GM04503 (cell line): ENCODE results near the gene CUX1.
"Not testable (repeated sequence)": the region's sequence is repeated elsewhere in the genome, so short reads cannot be mapped to it uniquely, and the experiment has no call there.

Source experiments
- DNase-seq: peaks from one replicate; pipeline ENCODE4 v3.0.0-alpha.2; 2012; ENCODE audit warnings: low read depth

Gene CUX1

DNA sequence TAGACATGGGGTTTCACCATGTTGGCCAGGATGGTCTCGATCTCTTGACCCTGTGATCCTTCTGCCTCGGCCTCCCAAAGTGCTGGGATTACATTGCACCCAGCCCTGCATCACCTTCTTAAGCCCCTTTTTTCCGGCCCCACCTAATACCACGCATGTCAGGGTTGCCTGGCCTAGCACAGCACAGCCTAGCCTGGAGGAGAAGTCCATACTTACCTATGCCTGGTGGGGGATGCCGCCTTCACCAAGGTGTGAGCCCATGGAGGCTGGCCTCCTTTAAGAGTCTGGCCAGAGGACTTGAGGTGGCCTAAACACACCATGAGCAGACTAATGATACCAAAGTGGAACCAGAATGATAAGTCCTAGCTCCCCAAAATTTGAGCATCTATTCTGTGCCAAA lies 22.0 kb upstream of the CUX1 start:
- DNase-seq: no peak

DNA sequence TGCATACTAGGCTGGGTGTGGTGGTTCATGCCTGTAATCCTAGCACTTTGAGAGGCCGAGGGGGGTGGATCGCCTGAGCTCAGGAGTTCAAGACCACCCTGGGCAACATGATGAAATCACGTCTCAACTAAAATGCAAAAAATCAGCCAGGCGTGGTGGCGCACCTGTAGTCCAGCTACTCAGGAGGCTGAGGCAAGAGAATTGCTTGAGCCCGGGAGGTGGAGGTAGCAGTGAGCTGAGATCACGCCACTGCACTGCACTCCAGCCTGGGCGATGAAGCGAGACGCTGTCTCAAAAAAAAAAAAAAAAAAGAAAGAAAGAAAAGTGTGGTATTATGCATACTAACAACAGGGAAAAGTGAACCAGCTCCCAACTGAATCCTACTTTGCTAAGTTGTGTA lies 19.3 kb upstream of the CUX1 start:
- DNase-seq: not testable (repeated sequence)

DNA sequence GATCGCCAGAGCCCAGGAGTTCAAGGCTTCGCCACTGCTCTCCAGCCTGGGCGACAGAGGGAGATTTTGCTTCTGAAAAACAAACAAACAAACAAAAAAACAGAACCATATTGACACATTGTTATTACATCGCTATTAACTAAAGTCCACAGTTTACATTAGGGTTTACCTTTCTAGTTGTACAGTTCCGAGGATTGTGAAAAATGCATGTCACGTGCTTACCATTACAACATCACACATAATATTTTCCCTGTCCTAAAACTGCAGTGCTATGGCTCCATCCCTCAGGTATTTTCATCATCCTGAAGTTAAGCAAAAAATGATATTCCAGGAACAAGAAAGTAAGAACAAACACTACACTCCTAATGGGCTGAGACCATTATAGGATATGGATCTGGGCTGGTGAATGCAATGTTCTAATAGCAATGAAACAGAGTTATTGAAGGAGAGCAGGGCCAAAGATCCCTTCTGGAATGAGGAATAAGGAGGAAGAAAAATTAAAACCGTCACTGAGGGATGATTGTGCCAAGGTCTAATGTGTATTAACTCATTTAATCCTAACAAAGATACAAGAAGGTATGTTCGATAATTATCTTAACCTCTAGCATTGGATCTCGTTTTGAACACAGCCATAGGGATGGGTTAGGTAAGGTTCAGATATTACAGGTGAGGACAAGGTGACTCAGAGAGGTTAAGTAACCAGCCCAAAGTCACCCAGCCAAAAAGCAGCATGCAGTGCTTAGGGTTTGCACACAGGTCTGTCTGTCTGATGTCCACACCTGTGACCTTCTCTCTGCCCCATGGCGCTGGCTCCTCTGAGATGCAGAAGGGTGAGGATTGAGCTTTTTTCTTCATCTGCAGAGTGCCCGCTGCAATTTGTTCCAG lies 14.0 kb upstream of the CUX1 start:
- DNase-seq: no peak

DNA sequence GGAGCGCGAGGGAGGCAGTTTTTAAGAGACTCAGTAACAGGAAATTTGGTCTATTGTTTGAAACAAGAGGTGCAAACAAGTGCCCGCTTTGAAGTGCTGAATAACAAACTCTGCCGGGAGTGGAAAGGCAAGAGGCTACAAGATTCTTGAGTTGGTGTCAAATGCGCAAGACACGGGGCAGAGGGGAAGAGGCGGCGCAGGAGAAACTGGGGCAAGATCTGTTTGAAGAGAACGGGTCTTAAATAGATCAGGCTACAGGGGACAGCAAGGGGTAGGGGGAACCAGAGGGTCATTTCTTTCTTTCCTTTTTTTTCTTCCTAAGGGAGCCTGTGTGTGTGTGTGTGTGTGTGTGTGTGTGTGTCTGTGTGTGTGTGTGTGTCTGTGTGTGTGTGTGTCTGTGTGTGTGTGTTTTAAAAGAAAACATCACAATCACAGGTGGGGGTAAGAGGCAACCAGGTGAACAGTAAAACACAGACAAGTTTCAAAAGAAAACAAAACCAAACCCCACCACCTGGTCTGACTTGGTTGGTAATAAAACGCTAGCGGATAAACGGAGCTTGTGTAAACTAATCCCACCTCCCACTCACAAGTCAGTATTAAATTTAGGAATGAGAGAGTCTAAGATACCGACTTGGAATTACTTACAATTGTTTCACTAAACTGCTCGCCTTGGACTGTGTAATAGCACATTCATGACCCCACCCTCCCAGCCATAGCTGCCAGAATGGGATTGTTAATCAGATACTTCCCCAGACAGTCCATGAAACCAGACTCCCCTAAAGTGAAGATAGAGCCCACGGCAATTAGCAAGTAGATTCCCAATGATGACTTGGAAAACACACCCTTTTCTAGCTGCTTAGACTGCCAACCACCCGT lies 13.1 kb upstream of the CUX1 start:
- no peak for DNase-seq

DNA sequence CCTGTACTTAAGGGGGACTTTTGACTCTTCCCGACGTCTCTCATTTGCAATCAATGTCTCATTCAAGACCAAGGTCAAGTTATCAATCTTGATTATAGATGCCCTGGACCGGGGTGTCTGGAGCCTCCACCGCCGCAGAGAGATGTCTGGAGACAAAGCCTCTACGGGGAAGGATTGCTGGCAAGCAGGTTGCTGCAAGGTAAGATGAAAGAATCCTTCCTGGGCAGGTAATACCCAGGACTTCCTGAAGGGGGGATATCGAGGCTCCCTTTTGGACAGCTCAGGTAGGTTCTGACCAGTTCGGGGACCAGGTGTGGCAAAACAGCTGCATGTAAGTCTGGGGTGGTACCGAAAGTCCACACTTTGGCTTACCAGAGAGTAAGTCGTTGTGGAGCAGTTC lies 12.5 kb upstream of the CUX1 start:
- no peak for DNase-seq

DNA sequence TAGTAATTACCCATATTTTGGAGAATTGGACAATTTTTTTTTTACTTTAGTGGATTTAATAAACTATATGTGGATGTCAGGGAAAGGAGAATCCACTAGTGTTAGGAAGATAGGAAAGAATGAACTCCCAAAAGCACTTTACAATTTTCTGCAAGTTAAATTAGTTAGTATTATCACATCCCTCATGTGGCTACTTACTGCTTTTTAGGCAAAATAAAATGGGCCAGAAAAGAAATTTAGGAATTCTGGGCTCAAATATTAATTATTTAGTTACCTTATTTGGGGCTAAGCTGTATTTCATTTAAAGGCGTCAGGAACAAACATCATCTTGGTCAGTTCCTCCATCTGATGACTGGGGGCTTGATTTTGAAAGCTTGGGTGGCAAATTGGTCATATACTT lies 4.8 kb upstream of the CUX1 start:
- no peak for DNase-seq

DNA sequence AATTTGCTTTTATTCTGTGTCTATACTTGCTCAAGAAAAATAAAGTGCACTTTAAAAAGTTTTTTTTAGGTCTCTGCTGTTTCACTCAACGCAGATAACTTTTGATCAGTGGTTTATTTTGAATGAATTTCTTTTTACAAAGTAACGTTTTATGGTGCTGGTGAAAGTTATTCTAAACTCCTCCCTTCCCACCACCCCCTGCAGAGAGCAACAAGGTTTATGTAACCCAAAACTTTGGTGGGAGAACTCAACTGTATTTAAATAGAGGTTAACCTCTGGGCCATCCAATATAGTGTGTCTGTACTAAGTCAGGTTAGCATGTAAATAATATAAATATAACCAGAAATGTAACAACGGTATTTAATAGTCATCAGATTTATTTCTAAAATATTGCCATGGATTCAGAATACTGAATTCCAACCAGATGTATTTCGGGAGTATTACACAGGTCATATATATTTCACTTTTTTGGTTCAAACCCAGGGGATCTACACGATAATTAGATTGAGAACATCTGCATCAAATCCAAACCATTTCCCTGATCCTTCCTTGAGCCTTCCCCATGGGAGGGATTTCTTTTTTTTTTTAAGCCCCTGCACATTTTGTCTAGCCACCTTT lies 3.9 kb upstream of the CUX1 start:
- no peak for DNase-seq

DNA sequence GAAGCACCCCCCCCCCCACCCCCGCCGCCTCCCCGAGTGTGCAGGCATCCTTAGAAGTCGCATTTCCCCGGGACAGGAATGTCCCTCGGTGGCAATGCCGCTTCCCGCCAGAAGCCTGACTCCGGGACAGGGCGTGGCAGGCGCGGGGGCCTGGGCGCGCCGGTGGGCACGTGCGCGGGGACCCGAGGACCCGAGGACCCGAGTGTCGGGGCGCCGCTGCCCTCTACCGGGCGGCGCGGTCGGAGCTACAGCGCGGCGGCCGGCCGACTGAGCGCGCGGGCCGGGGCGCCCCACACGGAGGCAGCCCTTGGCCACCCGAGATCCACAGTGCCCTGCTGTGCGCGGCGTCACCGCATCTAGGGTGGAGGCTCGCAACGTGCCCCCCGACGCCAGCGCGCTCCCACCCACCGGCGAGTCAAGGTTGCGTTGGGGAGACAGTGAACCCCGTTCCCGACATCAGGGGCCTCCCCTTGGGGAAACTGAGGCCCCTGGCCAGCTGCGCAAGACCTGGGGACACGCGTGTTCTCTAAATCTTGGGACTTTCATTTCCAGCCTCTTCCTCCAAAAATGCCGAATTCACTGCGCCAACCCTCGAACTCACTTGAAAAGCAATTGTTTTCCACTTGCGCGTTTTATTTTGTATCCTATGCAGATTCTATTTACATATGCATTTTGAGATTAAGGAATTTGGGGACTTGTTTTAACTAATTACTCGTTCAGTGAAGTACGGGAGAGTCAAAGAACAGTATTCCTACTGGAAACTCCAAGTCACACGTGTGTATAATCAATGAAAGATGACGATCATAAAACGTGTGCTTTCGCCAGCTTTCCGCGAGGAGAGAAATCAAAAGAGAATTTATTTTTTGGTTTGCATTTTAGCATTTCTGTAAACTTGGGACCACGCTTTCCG lies 3.1 kb upstream of the CUX1 start:
- DNase-seq: no peak

DNA sequence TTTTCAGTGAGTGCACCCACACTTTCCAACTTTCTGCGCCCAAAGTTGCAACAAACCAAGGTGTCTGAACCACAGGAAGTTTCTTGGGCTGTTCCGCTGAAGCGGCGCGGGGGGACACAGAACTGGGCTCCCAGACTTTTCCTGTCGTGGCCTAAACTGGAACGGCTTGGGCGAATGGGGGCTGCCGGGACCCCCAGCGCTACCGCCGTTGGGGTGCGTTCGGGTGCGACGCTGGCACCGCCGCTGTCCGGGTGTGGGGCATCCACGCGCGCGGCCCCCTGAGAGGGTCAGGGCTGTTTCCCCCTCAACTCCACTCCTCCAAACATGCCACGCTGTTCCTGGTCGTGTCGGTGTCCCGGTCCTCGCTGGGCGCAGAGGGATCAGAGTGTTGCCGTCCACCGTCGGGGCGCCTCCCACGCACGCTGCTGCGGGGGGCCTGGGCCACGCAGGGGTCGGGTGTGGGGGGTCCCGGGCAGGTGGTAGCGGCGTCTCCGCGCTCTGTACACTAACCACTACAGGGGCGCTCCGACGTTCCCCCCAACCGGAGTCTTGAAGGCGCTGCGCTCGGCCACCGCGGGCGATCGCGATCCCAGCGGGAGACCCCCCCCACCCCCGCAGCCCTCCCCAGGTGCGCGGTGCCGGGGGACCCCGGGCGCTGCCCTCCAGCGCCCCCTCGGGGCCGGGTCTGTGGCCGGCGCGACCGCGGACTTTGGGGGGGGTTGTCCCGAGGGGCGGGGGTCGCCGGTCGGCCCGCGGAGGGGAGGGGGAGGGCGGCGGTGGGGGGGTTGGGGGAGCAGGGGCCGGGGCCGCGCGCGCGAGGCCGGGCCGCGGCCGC lies 2.2 kb upstream of the CUX1 start:
- no peak for DNase-seq

DNA sequence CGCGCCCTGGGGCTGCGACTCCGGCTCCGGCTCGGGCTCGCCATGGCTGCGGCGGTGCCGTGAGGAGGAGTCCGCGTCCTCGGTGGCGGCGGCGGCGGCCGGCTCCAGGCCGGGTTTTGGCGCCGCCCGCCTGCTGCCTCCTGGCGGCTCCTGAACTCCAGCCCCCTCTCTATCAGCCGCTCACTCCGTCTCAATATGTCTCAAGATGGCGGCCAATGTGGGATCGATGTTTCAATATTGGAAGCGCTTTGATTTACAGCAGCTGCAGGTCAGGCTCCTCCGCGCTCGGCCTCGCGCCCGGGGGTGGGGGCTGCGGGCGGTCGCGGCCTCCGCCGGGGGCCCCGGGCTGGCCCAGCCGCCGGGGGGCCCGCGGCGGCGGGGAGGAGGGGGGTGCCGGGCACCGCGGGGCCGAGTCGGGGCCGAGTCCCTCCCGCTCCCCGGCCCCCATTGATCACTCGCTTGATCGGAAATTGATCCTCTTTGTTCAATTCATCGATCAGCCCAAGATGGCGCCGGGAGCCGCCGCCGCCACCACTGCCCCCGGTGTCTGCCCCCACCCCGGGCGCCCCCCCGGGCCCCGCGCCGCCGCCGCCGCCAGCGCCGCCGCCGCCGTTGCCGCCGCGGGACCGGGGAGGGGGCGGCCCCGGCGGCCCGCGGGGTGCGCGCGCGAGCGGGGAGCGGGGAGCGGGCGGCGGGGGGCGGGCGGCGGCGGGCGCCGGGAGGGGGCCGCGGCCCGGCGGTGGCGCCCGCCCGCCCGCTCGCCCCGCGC lies 1.4 kb upstream of the CUX1 start:
- no peak for DNase-seq

DNA sequence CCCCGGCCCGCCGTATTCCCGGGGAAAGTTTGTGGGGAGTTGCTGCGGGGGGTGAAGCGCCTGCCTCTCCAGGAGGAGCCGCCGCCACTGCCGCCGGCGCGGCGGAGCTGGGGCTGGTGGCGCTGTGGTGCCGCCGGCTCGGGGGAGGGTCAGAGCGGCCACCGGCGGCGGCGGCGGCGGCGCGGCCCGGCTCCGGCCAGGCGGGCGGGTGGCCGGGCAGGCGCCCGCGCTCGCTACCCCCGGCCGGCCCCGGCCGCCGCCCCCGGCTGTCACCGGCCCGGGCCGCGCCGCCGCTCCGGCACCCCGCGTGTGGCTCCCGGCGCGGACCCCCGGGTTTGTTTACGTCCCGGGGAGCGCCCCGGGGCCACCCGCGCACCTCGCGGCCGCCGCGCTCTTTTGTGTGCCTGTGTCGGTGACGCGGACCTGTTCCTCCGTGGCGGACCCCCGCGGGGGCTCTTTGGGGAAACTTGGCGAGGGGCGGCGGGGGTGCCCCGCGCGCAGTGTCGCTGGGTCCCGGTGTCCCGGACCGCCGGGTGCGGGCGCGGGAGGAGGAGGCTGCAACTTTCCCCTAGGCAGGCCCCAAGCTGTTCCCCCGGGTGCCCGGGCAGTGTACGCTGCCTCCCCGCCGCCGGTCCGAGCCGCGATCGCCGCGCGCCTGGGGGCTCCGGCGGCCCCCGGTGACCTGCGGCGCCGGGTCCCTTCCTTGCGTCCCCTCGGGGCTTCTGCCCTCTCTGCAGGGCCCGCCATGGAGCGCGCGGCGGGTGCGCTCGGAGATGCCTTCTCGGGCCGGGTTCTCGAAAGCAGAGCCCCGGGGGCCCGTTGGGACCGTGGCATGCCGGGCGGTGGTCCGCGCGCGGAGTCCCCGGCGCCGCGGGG lies 593 bp upstream of the CUX1 start:
- DNase-seq: no peak

DNA sequence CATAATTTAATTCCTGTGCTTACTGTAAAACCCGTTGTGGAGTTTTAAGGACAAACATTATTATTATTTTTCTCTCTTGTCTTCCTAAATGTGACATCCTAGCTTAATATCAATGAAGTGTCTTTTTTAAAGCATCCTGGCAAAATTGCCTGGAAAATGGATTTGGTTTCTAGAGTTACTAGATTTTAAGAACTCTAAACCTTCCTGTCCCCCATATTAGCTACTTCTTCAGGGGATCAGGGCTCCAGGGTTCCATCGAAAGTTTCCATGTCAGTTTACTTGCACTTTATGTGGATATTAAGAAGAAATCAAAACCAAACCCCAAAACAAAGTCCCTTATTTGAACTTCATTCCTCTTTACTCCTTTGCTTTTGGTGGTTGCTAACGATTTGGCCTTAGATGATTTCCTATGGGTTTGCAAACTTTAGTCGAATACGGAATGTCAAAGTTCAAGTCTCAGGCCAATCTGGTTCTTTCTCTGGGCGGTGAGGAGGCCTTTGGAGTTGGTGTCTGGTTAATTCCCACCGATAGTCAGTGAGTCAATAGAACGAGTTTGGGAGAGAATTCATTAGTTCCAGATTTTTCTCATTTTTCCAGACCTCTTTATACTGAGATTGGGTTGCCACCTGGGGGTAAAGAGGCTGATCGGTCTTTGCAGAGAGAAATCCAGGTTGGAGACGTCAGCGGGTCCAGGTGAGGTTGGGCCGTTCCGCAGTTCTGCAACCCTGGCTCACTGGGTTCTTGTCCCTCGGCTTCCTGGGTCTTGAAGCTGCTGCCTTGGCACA lies 1.1 kb downstream of the CUX1 start:
- DNase-seq: no peak

DNA sequence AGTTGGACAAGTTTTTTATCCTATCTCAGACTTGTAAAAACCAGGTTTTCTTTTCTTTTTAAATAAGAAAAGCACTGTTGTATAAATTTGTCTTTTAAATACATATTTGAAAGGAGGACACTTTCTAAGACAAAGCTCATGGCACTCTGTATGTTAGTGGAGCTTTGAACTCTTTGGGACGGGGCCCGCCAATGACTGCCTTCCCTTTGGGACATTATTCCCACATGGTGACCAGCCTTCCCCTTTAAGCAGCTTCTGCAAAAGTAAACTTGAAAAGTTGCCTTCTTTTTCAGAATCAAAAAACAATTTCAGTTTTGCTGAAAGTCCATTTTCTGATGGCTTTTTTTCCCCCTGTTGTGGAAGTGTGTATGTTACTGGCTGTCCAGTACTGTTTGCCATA lies 1.8 kb downstream of the CUX1 start:
- no peak for DNase-seq

DNA sequence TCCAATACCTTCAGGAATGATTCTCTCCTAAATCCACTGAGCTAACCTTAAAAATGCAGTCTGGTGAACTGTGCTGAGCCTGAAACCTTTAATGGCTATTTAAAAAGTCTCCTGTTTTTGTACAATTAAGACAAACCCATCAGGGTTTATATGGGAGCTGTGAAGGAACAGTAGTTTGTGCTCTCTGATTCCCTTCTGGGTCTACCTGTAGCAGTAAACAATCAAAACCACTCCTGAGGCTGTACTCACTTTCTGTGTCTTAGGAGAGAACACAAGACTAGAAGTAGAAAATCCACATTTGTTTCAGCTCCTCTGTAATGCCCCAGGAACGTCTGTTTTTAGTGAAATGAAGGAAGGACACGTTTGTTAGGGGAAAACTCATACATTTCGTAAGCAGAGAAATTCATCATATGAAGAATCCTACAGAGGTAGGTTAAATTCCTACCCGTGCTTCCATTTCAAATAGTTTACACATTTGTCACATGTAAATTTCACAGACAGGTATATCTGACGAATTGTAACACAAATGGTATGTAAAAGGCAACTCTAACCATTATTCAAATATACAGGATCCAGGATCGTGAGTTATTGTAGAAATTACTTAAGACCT lies 2.6 kb downstream of the CUX1 start:
- no peak for DNase-seq

DNA sequence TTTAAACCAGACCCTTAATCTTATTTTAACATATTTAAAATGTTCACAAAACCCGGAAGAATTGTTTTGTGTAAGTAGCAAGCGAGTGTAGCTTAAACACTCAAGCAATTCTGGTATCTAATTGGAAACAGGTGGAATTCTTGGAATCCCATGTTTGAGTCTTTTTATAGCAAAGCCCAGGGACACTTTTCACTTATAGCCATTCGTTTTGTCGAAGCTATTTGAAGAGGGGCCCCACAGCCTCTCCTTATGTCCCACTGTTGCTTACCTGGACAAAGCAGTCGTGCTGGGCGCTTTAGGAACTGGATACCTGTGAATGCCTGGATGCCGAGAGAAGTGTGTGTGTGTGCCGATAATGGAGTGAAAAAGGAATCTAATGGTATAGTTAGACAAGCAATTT lies 3.3 kb downstream of the CUX1 start:
- no peak for DNase-seq

DNA sequence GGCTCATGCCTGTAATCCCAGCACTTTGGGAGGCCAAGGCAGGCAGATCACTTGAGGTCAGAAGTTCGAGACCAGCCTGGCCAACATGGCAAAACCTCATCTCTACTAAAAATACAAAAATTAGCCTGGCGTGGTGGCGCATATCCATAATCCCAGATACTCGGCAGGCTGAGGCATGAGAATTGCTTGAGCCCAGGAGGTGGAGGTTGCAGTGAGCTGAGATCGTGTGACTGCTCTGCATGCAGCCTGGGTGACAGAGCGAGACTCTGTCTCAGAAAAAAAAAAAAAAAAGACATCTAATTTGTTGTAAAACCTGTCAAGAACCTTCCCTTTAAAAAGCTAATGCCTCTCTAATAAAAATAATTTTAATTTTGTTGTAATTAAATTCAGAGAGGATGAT lies 5.2 kb downstream of the CUX1 start:
- not testable (repeated sequence) for DNase-seq

DNA sequence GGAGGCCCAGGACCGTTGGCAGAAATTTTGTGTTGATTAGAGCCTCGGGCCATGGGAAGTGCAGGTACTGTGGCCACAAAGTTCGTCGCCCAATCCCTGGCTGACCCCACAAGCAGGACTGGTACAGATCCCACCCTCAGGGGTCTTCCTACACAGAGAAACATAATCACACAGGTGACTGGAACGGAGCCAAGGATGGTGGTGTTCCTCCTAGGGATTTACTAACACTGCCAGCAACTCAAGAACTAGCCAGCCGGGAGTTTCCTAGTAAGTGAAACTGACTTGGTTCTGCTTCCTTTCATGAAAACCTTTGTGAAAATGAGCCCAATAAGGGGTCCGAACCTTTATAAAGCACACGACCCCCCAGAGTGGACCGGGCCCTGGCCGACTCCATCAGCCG lies 5.7 kb downstream of the CUX1 start:
- DNase-seq: no peak

DNA sequence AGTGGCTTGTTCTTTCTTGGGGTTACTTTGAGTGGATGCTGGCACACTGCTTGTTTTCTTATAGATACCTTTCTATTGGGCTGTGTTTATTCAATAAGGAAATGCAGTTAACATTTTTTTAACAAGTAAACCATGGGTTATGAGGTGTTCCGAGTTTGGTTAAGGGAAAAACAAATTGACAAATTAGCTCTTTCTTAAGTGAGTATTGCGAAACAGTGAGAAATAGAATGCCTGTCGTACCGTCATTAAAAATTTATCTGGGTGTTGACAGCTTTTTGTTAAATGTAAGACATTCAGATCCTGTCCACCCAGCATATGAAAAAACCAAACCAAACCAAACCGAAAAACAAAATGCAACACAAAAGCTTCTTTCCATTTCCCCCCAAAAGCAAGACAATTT lies 6.2 kb downstream of the CUX1 start:
- DNase-seq: no peak
